Measurements from ENCODE around the gene TUBA4A. TPM values are rescaled to one million over a fixed set of nuclear protein-coding genes. Genes with fewer than 3 reads are reported as not detected.

The TUBA4A gene
- total RNA-seq, 4 donors from 2014 or later: 351 to 797 (median 386) TPM

DNA sequence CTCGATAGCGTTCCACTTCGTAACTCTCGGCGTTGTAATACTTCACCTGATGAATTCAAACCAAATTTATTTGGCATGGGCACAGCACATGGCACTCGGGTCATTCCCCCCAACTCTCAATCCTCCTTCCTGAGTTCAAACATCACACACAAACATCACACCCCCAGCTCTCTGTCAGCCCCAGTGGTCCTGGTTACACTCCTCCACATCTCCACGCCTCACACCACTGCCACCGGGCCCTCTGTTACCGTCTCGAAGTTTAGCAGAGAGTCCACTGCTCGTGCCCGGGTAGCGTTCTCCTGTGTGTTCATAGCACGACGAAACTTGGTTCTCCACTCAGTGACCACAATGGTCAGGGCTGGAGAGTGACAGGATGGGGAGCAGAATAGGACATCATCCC lies 39.6 kb downstream of the TUBA4A start:
- DNase-seq (no peak), ATAC-seq (no peak)
- in situ Hi-C loops (cut with MboI; ENCODE audit: low sequenced_read_pairs in 4 of 4): no loop called here
- Histone ChIP-seq H3K27ac (no peak overlapping the region), H3K4me1 (peaks cover 9 to 17% of the 10 kb centered on the region in 2 donors), H3K4me3 (no peak overlapping the region), H3K27me3 (no peaks in the 10 kb centered on the region), H3K9me3 (no peaks in the 10 kb centered on the region), H3K36me3 (peaks cover 0 to 70% of the 10 kb centered on the region in 2 donors)
- TF ChIP-seq, protein P1, sequence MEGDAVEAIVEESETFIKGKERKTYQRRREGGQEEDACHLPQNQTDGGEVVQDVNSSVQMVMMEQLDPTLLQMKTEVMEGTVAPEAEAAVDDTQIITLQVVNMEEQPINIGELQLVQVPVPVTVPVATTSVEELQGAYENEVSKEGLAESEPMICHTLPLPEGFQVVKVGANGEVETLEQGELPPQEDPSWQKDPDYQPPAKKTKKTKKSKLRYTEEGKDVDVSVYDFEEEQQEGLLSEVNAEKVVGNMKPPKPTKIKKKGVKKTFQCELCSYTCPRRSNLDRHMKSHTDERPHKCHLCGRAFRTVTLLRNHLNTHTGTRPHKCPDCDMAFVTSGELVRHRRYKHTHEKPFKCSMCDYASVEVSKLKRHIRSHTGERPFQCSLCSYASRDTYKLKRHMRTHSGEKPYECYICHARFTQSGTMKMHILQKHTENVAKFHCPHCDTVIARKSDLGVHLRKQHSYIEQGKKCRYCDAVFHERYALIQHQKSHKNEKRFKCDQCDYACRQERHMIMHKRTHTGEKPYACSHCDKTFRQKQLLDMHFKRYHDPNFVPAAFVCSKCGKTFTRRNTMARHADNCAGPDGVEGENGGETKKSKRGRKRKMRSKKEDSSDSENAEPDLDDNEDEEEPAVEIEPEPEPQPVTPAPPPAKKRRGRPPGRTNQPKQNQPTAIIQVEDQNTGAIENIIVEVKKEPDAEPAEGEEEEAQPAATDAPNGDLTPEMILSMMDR (IDR thresholded peaks at IDR 0.05 in 4 of 5, conservative IDR thresholded peaks at IDR 0.05 in 1 of 5): no peak
- no peak for TF ChIP-seq POLR2A (IDR thresholded peaks at IDR 0.05)
- intact Hi-C loops (cut with DNase I; ENCODE audit: low total_unique reads): no loop called here

DNA sequence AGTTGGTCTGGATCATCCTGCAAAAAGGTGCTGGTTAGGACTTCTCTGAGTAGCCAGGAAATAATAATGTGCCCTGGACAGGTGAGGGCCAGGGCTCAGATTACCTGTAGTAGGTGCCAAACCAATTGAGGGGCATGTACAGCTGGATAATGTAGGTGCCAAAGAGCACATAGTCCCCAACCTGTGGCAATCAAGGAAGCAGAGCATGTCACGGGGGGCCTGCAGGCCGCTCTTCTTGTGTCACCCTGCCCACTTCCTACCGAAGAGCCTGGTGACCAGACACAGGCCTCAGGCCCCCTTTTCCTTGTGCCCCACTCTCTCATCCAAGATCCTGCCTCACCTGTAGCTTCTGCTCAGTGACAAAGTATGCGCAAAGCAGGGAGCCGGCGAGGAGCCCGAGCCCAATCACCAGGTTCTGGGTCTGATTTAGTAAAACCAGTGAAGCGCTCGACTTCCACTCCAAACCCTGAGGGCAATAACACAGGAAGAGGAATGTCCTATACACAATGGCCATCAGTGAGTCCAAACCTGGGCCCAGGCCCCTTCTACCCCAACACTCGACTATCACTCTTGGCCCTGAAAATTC lies 40.1 kb downstream of the TUBA4A start:
- Histone ChIP-seq H3K4me1 (peaks cover 7 to 14% of the 10 kb centered on the region in 2 donors), H3K27ac (no peak overlapping the region), H3K4me3 (no peak overlapping the region), H3K36me3 (peaks cover 0 to 76% of the 10 kb centered on the region in 2 donors), H3K9me3 (no peaks in the 10 kb centered on the region), H3K27me3 (no peaks in the 10 kb centered on the region)
- TF ChIP-seq, protein P1 (IDR thresholded peaks at IDR 0.05 in 4 of 5, conservative IDR thresholded peaks at IDR 0.05 in 1 of 5): no peak
- no peak for TF ChIP-seq POLR2A (IDR thresholded peaks at IDR 0.05)
- DNase-seq (no peak), ATAC-seq (no peak)
- intact Hi-C loops (cut with DNase I; ENCODE audit: low total_unique reads): no loop called here
- in situ Hi-C loops (cut with MboI; ENCODE audit: low sequenced_read_pairs in 4 of 4): no loop called here

DNA sequence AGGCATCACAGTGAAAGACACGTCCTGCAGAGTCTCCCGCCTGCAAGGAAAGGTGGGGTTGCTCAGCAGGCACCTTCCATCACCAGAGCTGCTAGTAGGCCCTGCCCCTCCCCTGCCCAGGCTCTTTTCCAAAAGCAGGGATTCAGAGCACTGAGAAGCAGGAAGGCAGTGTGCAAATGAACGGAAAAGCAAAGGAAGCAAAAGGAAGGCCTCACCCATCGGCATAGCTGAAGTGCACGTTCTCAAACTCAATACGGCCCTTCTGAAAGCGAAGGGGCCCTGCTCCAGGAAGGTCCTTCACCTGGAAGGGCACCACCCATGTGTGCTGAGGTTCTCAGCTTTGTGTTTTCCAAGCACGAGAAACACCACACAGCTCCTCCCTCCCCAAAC lies 40.7 kb downstream of the TUBA4A start:
- Histone ChIP-seq H3K27ac (no peak overlapping the region), H3K9me3 (no peaks in the 10 kb centered on the region), H3K4me1 (peaks cover 11% of the 10 kb centered on the region in 2 donors), H3K27me3 (no peaks in the 10 kb centered on the region), H3K36me3 (peaks cover 0 to 81% of the 10 kb centered on the region in 2 donors), H3K4me3 (no peak overlapping the region)
- intact Hi-C loops (cut with DNase I; ENCODE audit: low total_unique reads): no loop called here
- no peak for TF ChIP-seq POLR2A (IDR thresholded peaks at IDR 0.05)
- TF ChIP-seq, protein P1 (IDR thresholded peaks at IDR 0.05 in 4 of 5, conservative IDR thresholded peaks at IDR 0.05 in 1 of 5): no peak
- DNase-seq (peak in 1 of 2 donors; percentile 5), ATAC-seq (no peak)
- in situ Hi-C loops (cut with MboI; ENCODE audit: low sequenced_read_pairs in 4 of 4): no loop called here

DNA sequence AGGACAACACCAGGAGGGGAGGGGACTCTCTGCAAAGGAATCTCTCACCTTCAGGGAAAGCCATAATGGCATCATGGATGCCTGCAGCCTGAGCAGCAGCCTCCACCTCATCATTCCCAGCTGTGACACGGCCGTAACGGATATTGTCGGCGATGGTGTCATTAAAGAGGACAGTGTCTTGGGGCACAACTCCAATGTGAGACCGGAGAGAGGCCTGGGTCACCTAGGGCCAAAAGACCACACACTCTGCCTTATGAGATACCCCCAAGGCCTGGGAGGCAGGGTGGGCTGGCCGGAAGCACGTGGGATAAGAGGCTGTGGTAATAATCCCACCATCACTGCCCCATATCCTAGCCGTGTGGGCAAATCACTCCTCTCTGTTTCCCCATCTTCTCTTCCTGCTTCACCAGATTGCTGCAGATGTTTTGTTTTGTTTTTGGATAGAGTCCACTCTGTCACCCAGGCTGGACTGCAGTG lies 42.8 kb downstream of the TUBA4A start:
- in situ Hi-C loops (cut with MboI; ENCODE audit: low sequenced_read_pairs in 4 of 4) (no loop called here), intact Hi-C loops (cut with DNase I; ENCODE audit: low total_unique reads) (no loop called here)
- peaks cover 0 to 76% of the 10 kb centered on the region in 2 donors for H3K36me3 ChIP-seq
- peaks cover 15 to 17% of the 10 kb centered on the region in 2 donors for H3K4me1 ChIP-seq
- ATAC-seq (no peak), DNase-seq (no peak)
- H3K4me3 ChIP-seq: no peak overlapping the region
- no peak overlapping the region for H3K27ac ChIP-seq
- no peaks in the 10 kb centered on the region for H3K27me3 ChIP-seq
- H3K9me3 ChIP-seq: no peaks in the 10 kb centered on the region
- TF ChIP-seq POLR2A (IDR thresholded peaks at IDR 0.05): no peak
- TF ChIP-seq, protein P1 (IDR thresholded peaks at IDR 0.05 in 4 of 5, conservative IDR thresholded peaks at IDR 0.05 in 1 of 5): no peak

Data from gastrocnemius medialis (tissue), 4 donors.